Spleen (tissue), 11 donors: ENCODE measurements around the gene MRC1. TPM values are rescaled to one million over a fixed set of nuclear protein-coding genes. Genes with fewer than 3 reads are reported as not detected.

Source experiments
- DNase-seq: peaks from one replicate; pipeline ENCODE4 v3.0.0-alpha.2; 2020
- H3K27ac ChIP-seq, 8 donors: fragments of 200-600 bp; sonication (generic) in 7 of 8; 1 replicate in 4 of 8; 2 replicates in 4 of 8; pipeline versions ENCODE4 v1.5.0 to v1.8.0; 2016 to 2021; ENCODE audit warnings: inconsistent platforms in 4 of 8, mild to moderate bottlenecking in 4 of 8, moderate library complexity in 1 of 8
- H3K27me3 ChIP-seq, 7 donors: fragments of 200-600 bp; sonication (generic) in 6 of 7; replicated peaks in 1 of 7; 1 replicate in 4 of 7; 2 replicates in 3 of 7; pipeline versions ENCODE4 v1.5.0 to v1.8.0; 2016 to 2021; ENCODE audit warnings: inconsistent platforms in 3 of 7, mild to moderate bottlenecking in 1 of 7
- H3K36me3 ChIP-seq, 6 donors: fragments of 200-600 bp; sonication (generic) in 5 of 6; 1 replicate in 4 of 6; 2 replicates in 2 of 6; pipeline versions ENCODE4 v1.5.0 to v1.8.0; 2016 to 2021; ENCODE audit warnings: inconsistent platforms in 2 of 6
- H3K4me1 ChIP-seq, 6 donors: fragments of 200-600 bp; sonication (generic) in 5 of 6; 1 replicate in 3 of 6; 2 replicates in 3 of 6; pipeline versions ENCODE4 v1.5.0 to v1.8.0; 2016 to 2021; ENCODE audit warnings: inconsistent platforms in 3 of 6
- H3K4me3 ChIP-seq, 8 donors: fragments of 200-600 bp; sonication (generic) in 7 of 8; 1 replicate in 4 of 8; 2 replicates in 4 of 8; pipeline versions ENCODE4 v1.5.0 to v1.8.0; 2016 to 2021; ENCODE audit warnings: inconsistent platforms in 4 of 8, mild to moderate bottlenecking in 4 of 8, moderate library complexity in 2 of 8
- H3K9me3 ChIP-seq, 8 donors: fragments of 200-600 bp; sonication (generic) in 7 of 8; 1 replicate in 4 of 8; 2 replicates in 4 of 8; pipeline versions ENCODE4 v1.5.0 to v1.8.0; 2016 to 2021; ENCODE audit warnings: inconsistent platforms in 4 of 8
- POLR2A ChIP-seq, 3 donors: fragments of 450-650 bp; IDR thresholded peaks; one replicate each; pipeline ENCODE4 v1.5.1; 2017; ENCODE audit warnings: antibody characterized with exemption in 3 of 3, mild to moderate bottlenecking in 1 of 3
- POLR2AphosphoS5 ChIP-seq, 3 donors: sonication (generic); formaldehyde crosslinking; IDR thresholded peaks; one replicate each; pipeline ENCODE4 v1.5.1; 2017; ENCODE audit warnings: antibody characterized with exemption in 3 of 3
- WGBS, 5 donors: extraction: QIAGEN DNeasy Blood & Tissue Kit in 3 of 5; methylation state at CpG; one replicate each; pipeline versions ENCODE4 v1.1.5 to v1.1.7; 2013 to 2018; 5-methylcytosine and 5-hydroxymethylcytosine counted together
- intact Hi-C: fragments of 100-400 bp; cut with DNase I; formaldehyde crosslinking; loops from one replicate; pipeline ENCODE4 v1.15.0; 2023; ENCODE audit warnings: low total_unique reads
- polyA plus RNA-seq, 3 donors: library from polyadenylated mRNA; stranded (reverse); fragments of 200-250 nt; gene quantifications; one replicate each; pipeline ENCODE4 v1.2.1, GENCODE V29; 2013
- total RNA-seq, 7 donors: library from RNA; depleted of rRNA in 3 of 7; stranded (reverse); fragments of >200 nt in 3 of 7; fragmentation: NEBNext Ultra II Directional in 4 of 7; extraction: Animal tissue kit (Norgen Biotek cat#: 25700) in 4 of 7; gene quantifications; one replicate each; pipeline versions ENCODE4 v1.1.0 to v1.2.1, GENCODE V29; 2016 to 2021
- TF ChIP-seq, protein P1 (sequence below), 11 experiments: fragments of 200-600 bp in 7 of 11; fragments of 450-650 bp in 4 of 11; sonication (generic) in 4 of 11; IDR thresholded peaks in 8 of 11; conservative IDR thresholded peaks in 3 of 11; 1 replicate in 7 of 11; 2 replicates in 4 of 11; pipeline versions ENCODE4 v1.4.0 to v1.8.0; 2016 to 2021; ENCODE audit warnings: antibody characterized with exemption in 11 of 11, inconsistent platforms in 4 of 11, mild to moderate bottlenecking in 1 of 11
- donor health status: healthy with polysubstance abuse.
- donor health status: DM: no; HTN: no; CAD: no; lungs with moderate emphysema.
- donor health status: DM: no; HTN: no; CAD: no.
- donor health status: Bipolar disorder and iron deficiency.
- donor health status: healthy.
- donor health status: DM: no; HTN: no; CAD: no.
- donor health status: DM: yes; HTN: yes; CAD: no.

The MRC1 gene
- total and polyA plus RNA-seq, 10 donors = 9.9 to 370 (median 129) TPM

DNA sequence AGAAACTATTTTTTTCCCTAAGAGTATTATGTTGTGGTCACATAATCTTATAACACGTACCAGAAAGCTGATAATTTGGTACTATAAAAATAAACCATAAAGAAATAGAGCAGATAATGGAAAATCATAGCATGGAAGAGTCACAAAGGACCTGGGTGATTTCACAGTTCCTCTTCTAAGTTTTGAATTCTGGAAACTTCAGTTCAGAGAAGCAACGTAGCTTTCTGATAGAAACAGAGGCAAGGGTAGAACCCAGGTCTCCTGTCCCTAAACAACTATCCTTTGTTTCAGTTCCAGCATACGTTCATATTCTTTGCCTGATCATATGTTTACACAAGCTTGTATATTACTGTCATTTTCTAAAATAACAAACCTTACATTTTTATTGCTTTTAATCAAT lies 47.9 kb downstream of the MRC1 start:
- peaks cover 0 to 76% (median 0%) of the 10 kb centered on the region in 6 donors for H3K36me3 ChIP-seq
- no peak for DNase-seq
- H3K27me3 ChIP-seq = no peaks in the 10 kb centered on the region
- H3K9me3 ChIP-seq = no peaks in the 10 kb centered on the region
- intact Hi-C loops = no loop called here
- peaks cover 0 to 2% (median 0%) of the 10 kb centered on the region in 6 donors for H3K4me1 ChIP-seq
- TF ChIP-seq, protein P1, sequence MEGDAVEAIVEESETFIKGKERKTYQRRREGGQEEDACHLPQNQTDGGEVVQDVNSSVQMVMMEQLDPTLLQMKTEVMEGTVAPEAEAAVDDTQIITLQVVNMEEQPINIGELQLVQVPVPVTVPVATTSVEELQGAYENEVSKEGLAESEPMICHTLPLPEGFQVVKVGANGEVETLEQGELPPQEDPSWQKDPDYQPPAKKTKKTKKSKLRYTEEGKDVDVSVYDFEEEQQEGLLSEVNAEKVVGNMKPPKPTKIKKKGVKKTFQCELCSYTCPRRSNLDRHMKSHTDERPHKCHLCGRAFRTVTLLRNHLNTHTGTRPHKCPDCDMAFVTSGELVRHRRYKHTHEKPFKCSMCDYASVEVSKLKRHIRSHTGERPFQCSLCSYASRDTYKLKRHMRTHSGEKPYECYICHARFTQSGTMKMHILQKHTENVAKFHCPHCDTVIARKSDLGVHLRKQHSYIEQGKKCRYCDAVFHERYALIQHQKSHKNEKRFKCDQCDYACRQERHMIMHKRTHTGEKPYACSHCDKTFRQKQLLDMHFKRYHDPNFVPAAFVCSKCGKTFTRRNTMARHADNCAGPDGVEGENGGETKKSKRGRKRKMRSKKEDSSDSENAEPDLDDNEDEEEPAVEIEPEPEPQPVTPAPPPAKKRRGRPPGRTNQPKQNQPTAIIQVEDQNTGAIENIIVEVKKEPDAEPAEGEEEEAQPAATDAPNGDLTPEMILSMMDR (IDR thresholded peaks at IDR 0.05 in 8 of 11, conservative IDR thresholded peaks at IDR 0.05 in 3 of 11) = no peak
- TF ChIP-seq POLR2AphosphoS5 (IDR thresholded peaks at IDR 0.05) (no peak), POLR2A (IDR thresholded peaks at IDR 0.05) (no peak)
- WGBS, 5 donors = 48 to 64% (median 60%) methylated on average over 3 of the region's 3 CpGs
- no peak overlapping the region for H3K27ac ChIP-seq
- H3K4me3 ChIP-seq = no peak overlapping the region

DNA sequence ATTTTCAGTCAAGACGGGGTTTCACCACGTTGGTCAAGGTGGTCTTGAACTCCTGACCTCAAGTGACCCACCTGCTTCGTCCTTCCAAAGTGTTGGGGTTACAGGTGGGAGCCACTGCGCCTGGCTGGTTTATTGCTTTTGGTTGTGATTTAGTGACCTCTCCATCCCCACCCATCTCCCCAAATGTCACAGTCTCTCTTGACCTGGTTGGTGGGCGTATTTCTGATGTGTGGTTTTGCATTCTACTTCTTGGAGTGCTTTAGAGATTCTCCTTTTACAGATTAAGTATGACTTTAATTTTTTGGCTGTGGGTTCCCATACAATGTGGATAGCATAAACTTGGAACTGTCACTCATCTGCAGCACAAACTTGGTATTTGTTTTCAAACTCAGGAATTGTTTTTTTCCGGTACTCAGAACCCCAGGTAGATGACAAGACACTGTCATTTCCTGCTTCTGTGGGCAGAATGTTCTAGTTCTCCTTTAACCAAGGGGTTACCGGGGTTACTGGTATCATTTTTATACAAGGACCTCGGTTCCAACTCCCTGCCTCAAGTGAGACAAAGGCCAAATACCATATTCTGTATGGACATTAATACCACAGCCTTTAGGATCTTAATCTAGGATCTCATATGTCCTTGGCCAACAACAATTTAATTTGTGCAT lies 50.5 kb downstream of the MRC1 start:
- H3K4me3 ChIP-seq = no peak overlapping the region
- H3K36me3 ChIP-seq = peaks cover 0 to 79% (median 0%) of the 10 kb centered on the region in 6 donors
- no peaks in the 10 kb centered on the region for H3K4me1 ChIP-seq
- WGBS, 5 donors = 70 to 76% (median 72%) methylated on average over 8 of the region's 8 CpGs
- no peaks in the 10 kb centered on the region for H3K9me3 ChIP-seq
- intact Hi-C loops = no loop called here
- TF ChIP-seq POLR2A (IDR thresholded peaks at IDR 0.05) (no peak), POLR2AphosphoS5 (IDR thresholded peaks at IDR 0.05) (no peak)
- TF ChIP-seq, protein P1 (IDR thresholded peaks at IDR 0.05 in 8 of 11, conservative IDR thresholded peaks at IDR 0.05 in 3 of 11) = no peak
- no peaks in the 10 kb centered on the region for H3K27me3 ChIP-seq
- no peak for DNase-seq
- no peak overlapping the region for H3K27ac ChIP-seq

- H3K4me1 ChIP-seq = no peaks in the 10 kb centered on the region
- intact Hi-C loops = no loop called here
- no peak overlapping the region for H3K27ac ChIP-seq
- H3K9me3 ChIP-seq = no peaks in the 10 kb centered on the region
- no peak for DNase-seq
- H3K27me3 ChIP-seq = no peaks in the 10 kb centered on the region
- peaks cover 0 to 80% (median 0%) of the 10 kb centered on the region in 6 donors for H3K36me3 ChIP-seq
- H3K4me3 ChIP-seq = no peak overlapping the region
- WGBS, 5 donors = 92 to 95% (median 93%) methylated on average over 5 of the region's 5 CpGs
- TF ChIP-seq POLR2AphosphoS5 (IDR thresholded peaks at IDR 0.05) (no peak), POLR2A (IDR thresholded peaks at IDR 0.05) (no peak)
- TF ChIP-seq, protein P1 (IDR thresholded peaks at IDR 0.05 in 8 of 11, conservative IDR thresholded peaks at IDR 0.05 in 3 of 11) = no peak
Observed at GRCh38 chr10:17861760-17862159, 52.6 kb downstream of the MRC1 start.

DNA sequence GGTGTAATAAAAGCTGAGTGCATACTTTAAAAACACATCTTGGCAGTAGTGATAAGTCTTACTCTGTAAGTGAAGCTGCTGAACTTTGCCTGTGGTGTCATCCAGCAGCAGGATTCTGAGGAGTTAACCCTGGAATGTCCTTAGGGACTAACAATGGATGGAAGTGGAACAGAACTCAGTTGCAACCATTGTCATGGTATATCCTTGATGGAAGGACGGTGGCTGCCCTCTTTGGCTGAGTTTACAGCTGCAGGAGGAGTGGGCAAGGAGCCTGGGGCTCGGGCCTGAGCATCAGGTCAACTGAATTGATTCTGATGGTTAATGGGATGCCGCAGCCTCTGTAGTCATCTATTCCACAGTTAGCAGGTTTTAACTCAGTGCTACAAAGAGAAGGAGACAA lies 56.2 kb downstream of the MRC1 start:
- intact Hi-C loops = no loop called here
- 76 to 94% (median 81%) methylated on average over 3 of the region's 3 CpGs for WGBS, 5 donors

More for the DNA sequence above, 56.2 kb downstream of the MRC1 start:
- no peak overlapping the region for H3K27ac ChIP-seq
- DNase-seq = no peak
- no peak overlapping the region for H3K4me3 ChIP-seq
- H3K27me3 ChIP-seq = no peaks in the 10 kb centered on the region
- peaks cover 0 to 70% (median 0%) of the 10 kb centered on the region in 6 donors for H3K36me3 ChIP-seq
- no peaks in the 10 kb centered on the region for H3K9me3 ChIP-seq
- H3K4me1 ChIP-seq = no peaks in the 10 kb centered on the region
- no peak for TF ChIP-seq POLR2A (IDR thresholded peaks at IDR 0.05)
- TF ChIP-seq, protein P1 (IDR thresholded peaks at IDR 0.05 in 8 of 11, conservative IDR thresholded peaks at IDR 0.05 in 3 of 11) = no peak
- no peak for TF ChIP-seq POLR2AphosphoS5 (IDR thresholded peaks at IDR 0.05)
